Measurements from ENCODE around the gene PCNX2.

- TF ChIP-seq MAX (IDR thresholded peaks at IDR 0.05) = no peak
- TF ChIP-seq POLR2AphosphoS5 (IDR thresholded peaks at IDR 0.05; ENCODE audit: low read depth, low read length) = no peak
- no peak for TF ChIP-seq ZNF839 (CRISPR knock-in tag; IDR thresholded peaks at IDR 0.05; ENCODE audit: borderline replicate concordance)
- TF ChIP-seq HIVEP1 (CRISPR knock-in tag; IDR thresholded peaks at IDR 0.05) = no peak
- no peak for TF ChIP-seq NFIC (IDR thresholded peaks at IDR 0.05; ENCODE audit: low read length)
- TF ChIP-seq, protein P1, sequence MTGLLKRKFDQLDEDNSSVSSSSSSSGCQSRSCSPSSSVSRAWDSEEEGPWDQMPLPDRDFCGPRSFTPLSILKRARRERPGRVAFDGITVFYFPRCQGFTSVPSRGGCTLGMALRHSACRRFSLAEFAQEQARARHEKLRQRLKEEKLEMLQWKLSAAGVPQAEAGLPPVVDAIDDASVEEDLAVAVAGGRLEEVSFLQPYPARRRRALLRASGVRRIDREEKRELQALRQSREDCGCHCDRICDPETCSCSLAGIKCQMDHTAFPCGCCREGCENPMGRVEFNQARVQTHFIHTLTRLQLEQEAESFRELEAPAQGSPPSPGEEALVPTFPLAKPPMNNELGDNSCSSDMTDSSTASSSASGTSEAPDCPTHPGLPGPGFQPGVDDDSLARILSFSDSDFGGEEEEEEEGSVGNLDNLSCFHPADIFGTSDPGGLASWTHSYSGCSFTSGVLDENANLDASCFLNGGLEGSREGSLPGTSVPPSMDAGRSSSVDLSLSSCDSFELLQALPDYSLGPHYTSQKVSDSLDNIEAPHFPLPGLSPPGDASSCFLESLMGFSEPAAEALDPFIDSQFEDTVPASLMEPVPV (CRISPR knock-in tag; IDR thresholded peaks at IDR 0.05) = no peak
- TF ChIP-seq ZNF512 (CRISPR knock-in tag; IDR thresholded peaks at IDR 0.05) = no peak
- no peak for TF ChIP-seq CHCHD3 (CRISPR knock-in tag; IDR thresholded peaks at IDR 0.05)
- no peak for TF ChIP-seq SRSF9 (IDR thresholded peaks at IDR 0.05; ENCODE audit: borderline replicate concordance, insufficient read depth, low read depth, low read length, poor library complexity, severe bottlenecking)
- no peak for TF ChIP-seq PHF8 (CRISPR knock-in tag; IDR thresholded peaks at IDR 0.05)
- TF ChIP-seq CREM (IDR thresholded peaks at IDR 0.05) = no peak
- no peak for TF ChIP-seq CREM (CRISPR knock-in tag; IDR thresholded peaks at IDR 0.05)
- no peak for TF ChIP-seq XRCC5 (optimal IDR thresholded peaks at IDR 0.05; ENCODE audit: low read length)
- no peak for TF ChIP-seq GLI4 (CRISPR knock-in tag; IDR thresholded peaks at IDR 0.05; ENCODE audit: borderline replicate concordance)
These were observed 275.7 kb downstream of the PCNX2 start for GRCh38 chr1:233019778-233020325.
